DMS153 treated with DMSO at 0.1 percent for 48 hours (cell line): ENCODE measurements around the gene TRIM2.

Experiments used
- DNase-seq: peaks from one replicate; lab custom pipeline; 2025; ENCODE audit not compliant: unreplicated experiment; lab: John Stamatoyannopoulos, UW

TRIM2 gene

DNA sequence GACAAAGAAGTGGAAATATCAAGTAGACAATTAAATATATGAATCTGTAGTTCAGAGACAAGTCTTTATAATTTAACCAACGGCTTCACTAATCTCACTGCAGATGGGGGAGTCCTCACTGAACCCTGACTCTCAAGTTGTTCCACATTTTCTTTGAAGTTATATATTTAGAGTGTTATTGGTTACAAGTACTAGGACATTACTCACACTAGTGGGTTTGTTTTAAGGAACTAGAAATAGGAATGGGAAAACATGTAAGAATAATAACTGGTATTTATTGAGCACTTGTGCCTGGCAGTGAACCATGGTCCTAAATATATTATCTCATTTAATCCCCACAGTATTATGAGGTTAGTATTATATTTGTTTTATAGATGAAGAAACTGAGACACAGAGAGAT lies 162.2 kb downstream of the TRIM2 start:
- DNase-seq: no peak

DNA sequence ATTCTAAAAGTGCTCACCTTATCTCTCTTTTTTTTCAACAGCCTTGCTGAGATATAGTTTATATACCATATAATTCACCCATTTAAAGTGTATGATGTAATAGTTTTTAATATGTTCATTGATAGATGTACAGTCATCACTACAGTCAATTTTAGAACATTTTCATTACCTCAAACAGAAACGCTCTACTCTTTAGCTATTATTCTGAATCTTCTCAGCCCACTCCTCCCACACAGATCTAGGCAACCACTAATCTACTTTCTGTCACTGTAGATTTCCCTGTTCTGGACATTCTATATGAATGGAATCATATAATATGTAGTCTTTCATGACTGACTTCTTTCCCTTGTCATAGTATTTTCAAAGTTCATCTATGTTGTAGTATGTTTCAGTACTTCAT lies 162.8 kb downstream of the TRIM2 start:
- DNase-seq: no peak

DNA sequence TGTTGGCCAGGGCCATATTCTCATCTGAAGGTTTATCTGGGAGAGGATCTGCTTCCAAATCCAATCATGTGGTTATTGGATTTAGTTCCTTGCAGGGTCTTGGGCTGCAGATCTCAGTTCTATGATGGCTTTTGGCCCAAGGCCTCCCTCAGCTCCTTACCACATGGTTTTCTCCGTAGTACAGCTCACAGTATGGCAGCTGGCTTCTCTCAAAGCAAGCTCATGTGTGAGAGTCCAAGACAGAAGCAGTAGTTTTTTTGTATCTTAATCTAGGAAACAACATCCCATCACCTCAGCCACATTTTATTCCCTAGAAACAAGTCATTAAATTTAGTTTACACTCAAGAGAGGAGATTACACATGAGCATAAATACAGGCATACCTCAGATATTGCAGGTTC lies 164.8 kb downstream of the TRIM2 start:
- no peak for DNase-seq

DNA sequence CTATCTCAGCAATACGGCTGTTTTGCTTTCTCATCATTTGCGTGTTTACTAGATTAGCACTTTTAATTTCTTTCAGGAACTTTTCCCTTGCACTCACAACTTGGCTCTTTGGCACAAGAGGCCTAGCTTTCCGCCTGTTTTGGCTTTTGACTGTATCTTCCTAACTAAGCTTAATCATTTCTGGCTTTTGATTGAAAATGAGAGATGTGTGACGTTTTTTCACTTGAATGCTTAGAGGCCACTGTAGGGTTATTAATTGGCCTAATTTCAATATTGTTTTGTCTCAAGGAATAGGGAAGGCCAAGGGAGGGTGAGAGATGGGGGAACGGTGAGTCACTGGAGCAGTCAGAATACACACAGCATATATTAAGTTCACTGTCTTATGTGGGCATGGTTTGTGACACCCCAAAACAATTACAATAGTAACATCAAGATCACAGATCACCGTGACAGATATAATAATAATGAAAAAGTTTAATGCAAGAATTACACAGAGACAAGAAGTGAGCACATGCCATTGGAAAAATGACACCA lies 167.5 kb downstream of the TRIM2 start:
- no peak for DNase-seq

DNA sequence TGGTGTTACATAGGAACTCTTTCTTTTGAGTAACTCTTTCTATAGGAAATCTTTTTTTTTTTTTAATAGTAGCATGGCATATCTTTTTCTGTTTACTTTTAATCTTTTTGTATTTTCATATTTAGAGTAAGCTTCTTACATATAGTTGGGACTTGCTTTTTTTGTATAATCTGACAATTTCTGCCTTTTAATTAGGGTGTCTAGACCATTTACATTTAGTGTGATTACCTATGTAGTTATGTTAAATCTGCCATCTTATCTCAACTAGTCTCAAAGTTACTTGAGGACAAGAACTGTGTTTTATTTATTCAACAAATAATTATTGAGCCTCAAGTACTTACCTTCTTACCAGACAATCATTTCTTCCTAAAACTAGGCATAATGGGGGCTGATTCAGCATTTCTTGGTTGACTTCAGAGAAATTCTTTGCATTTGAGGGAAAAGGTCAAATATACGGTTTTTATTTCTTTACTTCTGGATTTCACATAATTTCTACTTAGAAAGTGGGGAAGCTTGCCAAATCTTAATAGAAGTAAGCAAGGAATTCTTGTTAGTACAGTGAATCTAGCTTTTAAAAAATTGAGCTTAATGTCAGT lies 168.8 kb downstream of the TRIM2 start:
- DNase-seq: no peak

DNA sequence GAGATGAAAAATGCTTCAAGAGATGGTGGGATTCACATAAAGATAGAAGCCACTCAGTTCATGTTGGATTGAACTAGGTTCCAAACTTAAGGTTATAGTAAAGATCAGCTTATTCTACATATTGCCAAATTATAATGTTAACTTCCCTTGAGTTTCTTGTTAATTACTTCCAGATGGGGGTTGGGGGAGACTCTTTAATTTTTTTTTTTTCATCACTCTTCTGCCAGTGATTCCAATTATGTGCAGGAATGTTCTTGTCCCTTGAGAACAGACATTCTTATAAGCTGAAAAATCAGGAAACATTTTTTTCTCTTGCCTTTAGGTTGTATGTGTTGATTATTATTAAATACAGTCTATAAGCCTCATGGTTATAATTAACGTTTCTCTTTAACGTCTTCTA lies 170.2 kb downstream of the TRIM2 start:
- no peak for DNase-seq

DNA sequence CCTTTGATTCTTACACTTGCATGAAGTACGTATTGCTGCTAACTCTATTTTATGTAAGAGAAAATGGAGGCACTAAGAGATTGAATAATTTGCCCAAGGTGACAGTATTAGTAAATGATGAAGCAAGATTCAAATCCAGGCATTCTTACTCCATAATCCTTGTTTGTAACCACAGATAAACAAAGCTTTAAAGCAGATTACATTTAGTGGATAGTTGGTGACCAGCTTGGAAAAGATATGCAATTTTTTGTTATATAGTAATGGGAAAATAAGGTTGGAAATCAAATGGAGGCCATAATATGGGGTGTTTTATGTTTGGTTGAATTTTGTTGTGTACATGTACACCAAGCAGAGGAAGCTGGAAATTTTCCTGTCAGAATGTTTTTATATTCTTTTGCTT lies 171.1 kb downstream of the TRIM2 start:
- DNase-seq: no peak

DNA sequence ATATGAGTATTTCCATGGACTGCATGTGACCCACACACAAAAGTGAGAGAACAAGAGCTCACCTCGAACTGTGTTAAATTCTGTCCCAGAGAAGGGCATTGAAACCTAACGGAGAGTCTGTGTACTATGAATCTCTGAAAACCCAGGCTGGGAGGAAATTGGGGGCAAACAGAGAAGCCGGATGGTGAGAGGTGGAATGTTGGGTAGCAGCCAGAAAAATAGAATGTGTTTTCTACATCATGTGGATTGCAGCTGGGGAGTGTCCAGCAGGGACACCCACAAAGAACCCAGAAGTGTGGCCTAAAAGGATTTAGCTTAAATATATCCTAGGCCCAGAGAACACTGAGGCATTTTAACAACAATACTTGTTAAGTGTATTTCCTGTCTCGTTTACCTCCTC lies 178.9 kb downstream of the TRIM2 start:
- no peak for DNase-seq

DNA sequence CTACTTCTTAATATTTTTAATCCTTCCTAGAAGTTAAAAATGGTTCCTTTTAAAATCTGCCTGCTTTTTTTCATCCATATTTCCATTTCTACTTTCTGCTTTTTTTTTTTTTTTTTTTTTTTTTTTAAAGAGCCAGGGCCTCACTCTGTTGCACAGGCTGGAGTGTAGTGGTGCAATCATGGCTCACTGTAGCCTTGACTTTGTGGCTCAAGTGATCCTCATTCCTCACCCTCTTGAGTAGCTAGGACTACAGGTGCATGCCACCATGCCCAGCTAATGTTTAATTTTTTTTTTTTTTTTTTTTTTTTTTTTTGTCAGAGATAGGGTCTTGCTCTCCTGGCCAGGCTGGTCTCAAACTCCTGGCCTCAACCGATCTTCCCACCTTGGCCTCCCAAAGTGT lies 179.9 kb downstream of the TRIM2 start:
- no peak for DNase-seq

DNA sequence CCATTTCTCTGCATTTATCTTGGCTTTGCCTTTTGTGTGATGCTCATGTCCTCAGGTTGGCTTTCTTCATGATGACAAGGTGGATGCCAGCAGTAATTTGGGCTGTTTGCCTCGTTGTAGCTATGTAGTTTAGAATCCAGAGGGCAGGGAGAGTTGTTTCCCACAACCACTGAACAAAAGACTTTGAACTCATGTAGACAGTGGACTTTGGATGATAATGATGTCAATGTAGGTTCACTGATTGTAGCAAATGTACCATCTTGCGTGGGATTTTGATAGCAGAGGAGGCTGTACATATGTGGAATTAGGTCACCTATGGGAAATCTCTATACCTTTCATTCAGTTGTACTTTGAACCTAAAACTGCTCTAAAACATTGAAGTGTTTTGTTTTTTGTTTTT lies 181.5 kb downstream of the TRIM2 start:
- no peak for DNase-seq

DNA sequence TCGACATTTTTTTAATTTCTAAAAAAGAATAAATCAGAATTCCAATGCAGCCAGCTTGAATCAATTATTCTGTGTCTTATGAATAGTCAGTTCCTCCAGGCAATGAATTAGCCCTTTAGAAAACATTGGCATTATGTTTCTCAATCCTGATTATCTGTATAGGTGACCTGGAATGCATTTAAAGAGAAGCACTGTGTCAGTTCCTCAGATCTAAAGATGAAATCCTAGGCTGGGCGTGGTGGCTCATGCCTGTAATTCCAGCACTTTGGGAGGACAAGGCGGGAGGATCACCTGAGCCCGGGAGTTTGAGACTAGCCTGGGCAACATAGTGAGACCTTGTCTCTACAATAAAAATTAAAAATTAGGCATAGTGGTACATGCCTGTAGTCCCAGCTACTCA lies 183.7 kb downstream of the TRIM2 start:
- DNase-seq: no peak
